Kidney (tissue), 14 donors: ENCODE measurements around the gene PRSS23. TPM values are rescaled to one million over a fixed set of nuclear protein-coding genes. Genes with fewer than 3 reads are reported as not detected.

Source experiments
- DNase-seq, 5 donors: peaks; one replicate each; pipeline ENCODE4 v3.0.0-alpha.2; 2013 to 2020
- FAIRE-seq: peaks from 2 replicates; lab custom pipeline; 2012; peaks lifted over from hg19 to GRCh38; lab: Jason Lieb, UNC
- H3K27ac ChIP-seq, 2 donors: one replicate each; pipeline ENCODE4 v1.7.0; 2013; ENCODE audit warnings: low read depth in 2 of 2, low read length in 2 of 2, inconsistent platforms in 1 of 2
- H3K27me3 ChIP-seq: one replicate; pipeline ENCODE4 v1.7.1; 2013; ENCODE audit warnings: low read length, inconsistent platforms; ENCODE audit not compliant: control insufficient read depth, insufficient read depth
- H3K36me3 ChIP-seq, 3 donors: one replicate each; pipeline versions ENCODE4 v1.7.0 to v1.7.1; 2013; ENCODE audit warnings: low read length in 3 of 3, control low read depth in 1 of 3, inconsistent platforms in 1 of 3; ENCODE audit not compliant: insufficient read depth in 3 of 3, control insufficient read depth in 2 of 3
- H3K4me1 ChIP-seq, 3 donors: one replicate each; pipeline versions ENCODE4 v1.7.0 to v1.7.1; 2013; ENCODE audit warnings: low read length in 3 of 3, inconsistent platforms in 1 of 3, low read depth in 1 of 3; ENCODE audit not compliant: control insufficient read depth in 2 of 3, insufficient read depth in 2 of 3
- H3K4me3 ChIP-seq, 3 donors: one replicate each; pipeline versions ENCODE4 v1.7.0 to v1.8.1; 2013; ENCODE audit warnings: low read length in 3 of 3, control low read depth in 1 of 3, inconsistent platforms in 1 of 3
- H3K9ac ChIP-seq, 3 donors: one replicate each; pipeline versions ENCODE4 v1.7.0 to v1.7.1; 2013; ENCODE audit warnings: low read length in 3 of 3, control low read depth in 1 of 3, inconsistent platforms in 1 of 3
- H3K9me3 ChIP-seq, 3 donors: one replicate each; pipeline versions ENCODE4 v1.7.0 to v1.7.1; 2013; ENCODE audit warnings: low read length in 3 of 3, control low read depth in 1 of 3, inconsistent platforms in 1 of 3; ENCODE audit not compliant: control insufficient read depth in 2 of 3, insufficient read depth in 1 of 3
- CTCF ChIP-seq: IDR thresholded peaks from 3 replicates; pipeline ENCODE4 v1.5.1; 2012; ENCODE audit warnings: mild to moderate bottlenecking, moderate library complexity, borderline replicate concordance; ENCODE audit not compliant: insufficient read depth; ENCODE audit errors: extremely low read depth
- intact Hi-C: fragments of 100-400 bp; cut with DNase I; formaldehyde crosslinking; loops from one replicate; pipeline ENCODE4 v1.11.1; 2022
- polyA plus RNA-seq: library from polyadenylated mRNA; stranded (reverse); fragments of 350-450 nt; fragmentation: Illumina TruSeq; extraction: RNeasy Lipid Tissue Mini Kit (QIAGEN cat#74804); gene quantifications from one replicate; pipeline ENCODE4 v1.2.3, GENCODE V29; 2014; ENCODE audit warnings: low read depth, low replicate concordance; ENCODE audit not compliant: insufficient read depth
- total RNA-seq: library from RNA; stranded (reverse); fragmentation: NEBNext Ultra II Directional; extraction: Animal tissue kit (Norgen Biotek cat#: 25700); gene quantifications from one replicate; pipeline ENCODE4 v1.2.1, GENCODE V29; 2021
- donor health status: control.
- donor health status: control.
- donor health status: control.
- donor health status: control.
- donor health status: control.
- donor health status: DM: yes; HTN: yes; CAD: no.
- donor health status: Normal renal cell carcinoma (clear cell type).

Gene PRSS23
- total and polyA plus RNA-seq, 2 donors from 2014 or later, result 53.4 to 54.6 TPM

- FAIRE-seq (no peak), DNase-seq (no peak)
- TF ChIP-seq CTCF, result no peak
- no peaks in the 10 kb centered on the region for H3K36me3 ChIP-seq
- H3K27me3 ChIP-seq, result no peaks in the 10 kb centered on the region
- intact Hi-C loops, result no loop called here
- H3K9me3 ChIP-seq, result no peaks in the 10 kb centered on the region
- no peak overlapping the region for H3K27ac ChIP-seq
- H3K4me3 ChIP-seq, result no peak overlapping the region
- H3K4me1 ChIP-seq, result peaks cover 0 to 7% (median 0%) of the 10 kb centered on the region in 3 donors
- H3K9ac ChIP-seq, result no peak overlapping the region
Observed at GRCh38 chr11:86775361-86775760, 25.0 kb upstream of the PRSS23 start.

GRCh38 chr11:86781546-86781945, 18.8 kb upstream of the PRSS23 start:
- TF ChIP-seq CTCF, result no peak
- Histone ChIP-seq H3K9ac (no peak overlapping the region), H3K27ac (no peak overlapping the region), H3K4me1 (no peaks in the 10 kb centered on the region), H3K36me3 (no peaks in the 10 kb centered on the region), H3K27me3 (no peaks in the 10 kb centered on the region), H3K9me3 (no peaks in the 10 kb centered on the region), H3K4me3 (no peak overlapping the region)
- DNase-seq (no peak), FAIRE-seq (no peak)
- intact Hi-C loops, result no loop called here

GRCh38 chr11:86782742-86783141, 17.6 kb upstream of the PRSS23 start:
- no peak overlapping the region for H3K9ac ChIP-seq
- no peaks in the 10 kb centered on the region for H3K36me3 ChIP-seq
- H3K4me1 ChIP-seq, result no peaks in the 10 kb centered on the region
- H3K27ac ChIP-seq, result no peak overlapping the region
- FAIRE-seq (no peak), DNase-seq (no peak)
- no peak overlapping the region for H3K4me3 ChIP-seq
- no peaks in the 10 kb centered on the region for H3K9me3 ChIP-seq
- intact Hi-C loops, result no loop called here
- TF ChIP-seq CTCF, result no peak
- H3K27me3 ChIP-seq, result no peaks in the 10 kb centered on the region

DNA sequence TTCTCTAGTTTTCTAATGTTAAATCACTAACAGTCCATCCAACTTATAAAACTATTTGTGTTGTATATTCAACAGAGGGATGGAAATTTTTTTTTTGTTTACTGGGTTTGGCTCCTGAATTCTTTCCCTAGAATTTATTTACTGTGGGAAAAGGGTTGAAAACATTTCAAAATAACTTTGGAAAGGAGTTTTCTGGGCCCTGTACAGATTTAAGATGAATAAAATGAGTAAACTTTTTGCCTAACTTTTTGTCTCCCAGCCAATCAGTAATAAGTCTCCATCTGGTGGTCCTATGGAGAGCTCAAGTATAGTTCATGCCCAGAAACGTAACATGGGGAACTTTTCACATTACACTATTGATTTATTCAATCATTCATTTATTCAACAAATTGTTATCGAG, 16.7 kb upstream of the PRSS23 start:
- Histone ChIP-seq H3K4me1 (no peaks in the 10 kb centered on the region), H3K9ac (no peak overlapping the region), H3K9me3 (no peaks in the 10 kb centered on the region), H3K4me3 (no peak overlapping the region), H3K27ac (no peak overlapping the region), H3K36me3 (no peaks in the 10 kb centered on the region), H3K27me3 (no peaks in the 10 kb centered on the region)
- no peak for TF ChIP-seq CTCF
- FAIRE-seq (no peak), DNase-seq (no peak)
- intact Hi-C loops, result no loop called here
